SK-N-SH (cell line): Measurements from ENCODE around the gene SH3PXD2B. TPM values are rescaled to one million over a fixed set of nuclear protein-coding genes. Genes with fewer than 3 reads are reported as not detected.

Experiments used
- CTCF ChIA-PET: fragments of 300-600, 350-600 bp; formaldehyde crosslinking; extraction: SDS; loops from one replicate; lab custom pipeline; 2021; lab: Yijun Ruan, JAX
- POLR2A ChIA-PET: fragments of 350-600 bp; sonication (Branson Sonifier 250); formaldehyde crosslinking; extraction: SDS; loops from one replicate; lab custom pipeline; 2020; ENCODE audit warnings: antibody characterized with exemption, inconsistent platforms; lab: Yijun Ruan, JAX
- DNase-seq: peaks from one replicate; pipeline ENCODE4 v3.0.0; 2012
- H2AFZ ChIP-seq: fragments of 200-600 bp; sonication (generic); 2 replicates; pipeline ENCODE4 v1.8.1; 2016; ENCODE audit warnings: antibody characterized with exemption, mild to moderate bottlenecking, low read depth
- H3F3A ChIP-seq: fragments of 200-600 bp; sonication (generic); replicated peaks from 2 replicates; pipeline ENCODE3; 2016; ENCODE audit warnings: antibody characterized with exemption, mild to moderate bottlenecking; ENCODE audit not compliant: insufficient read depth
- H3K27ac ChIP-seq, 2 experiments: fragments of 200-500 bp in 1 of 2; fragments of 200-600 bp in 1 of 2; sonication (Bioruptor generic) in 1 of 2; sonication (generic), shearing (Covaris generic) in 1 of 2; 2 replicates each; pipeline versions ENCODE4 v1.5.1 to v1.6.1; 2014 to 2016; ENCODE audit warnings: low read depth in 2 of 2, inconsistent platforms in 1 of 2, low read length in 1 of 2, mild to moderate bottlenecking in 1 of 2, mixed read lengths in 1 of 2
- H3K27me3 ChIP-seq: fragments of 200-600 bp; sonication (generic), shearing (Covaris generic); 2 replicates; pipeline ENCODE4 v1.6.1; 2016; ENCODE audit warnings: mixed run types; ENCODE audit not compliant: insufficient read depth
- H3K36me3 ChIP-seq, 2 experiments: fragments of 200-500 bp in 1 of 2; fragments of 200-600 bp in 1 of 2; sonication (Bioruptor generic) in 1 of 2; sonication (generic) in 1 of 2; replicated peaks in 1 of 2; 2 replicates each; pipeline versions ENCODE3 to v1.5.1; 2014 to 2016; ENCODE audit warnings: low read length in 1 of 2, mild to moderate bottlenecking in 1 of 2; ENCODE audit not compliant: insufficient read depth in 2 of 2, control insufficient read depth in 1 of 2
- H3K4me1 ChIP-seq, 2 experiments: fragments of 200-500 bp in 1 of 2; fragments of 200-600 bp in 1 of 2; sonication (Bioruptor generic) in 1 of 2; sonication (generic), shearing (Covaris generic) in 1 of 2; 2 replicates each; pipeline versions ENCODE4 v1.5.1 to v1.6.1; 2014 to 2016; ENCODE audit warnings: low read depth in 1 of 2, low read length in 1 of 2, mixed run types in 1 of 2; ENCODE audit not compliant: insufficient read depth in 2 of 2, control insufficient read depth in 1 of 2
- H3K4me2 ChIP-seq: fragments of 200-600 bp; sonication (generic), shearing (Covaris generic); 2 replicates; pipeline ENCODE4 v1.6.1; 2017; ENCODE audit warnings: mixed run types
- H3K4me3 ChIP-seq, 2 experiments: fragments of 200-500 bp in 1 of 2; fragments of 200-600 bp in 1 of 2; sonication (Bioruptor generic) in 1 of 2; sonication (generic), shearing (Covaris generic) in 1 of 2; 2 replicates each; pipeline versions ENCODE4 v1.5.1 to v1.8.1; 2014 to 2016; ENCODE audit warnings: low read depth in 2 of 2, inconsistent platforms in 1 of 2, low read length in 1 of 2, mild to moderate bottlenecking in 1 of 2, mixed read lengths in 1 of 2, moderate library complexity in 1 of 2
- H3K79me2 ChIP-seq: fragments of 200-600 bp; sonication (generic); 2 replicates; pipeline ENCODE4 v1.8.1; 2017; ENCODE audit warnings: mild to moderate bottlenecking; ENCODE audit not compliant: insufficient read depth
- H3K9ac ChIP-seq: fragments of 200-600 bp; sonication (generic); 2 replicates; pipeline ENCODE4 v1.6.1; 2017; ENCODE audit warnings: mixed run types
- H3K9me2 ChIP-seq: fragments of 200-600 bp; sonication (generic); 2 replicates; pipeline ENCODE4 v1.6.1; 2017; ENCODE audit warnings: mixed run types
- H3K9me3 ChIP-seq: fragments of 200-600 bp; sonication (generic); 2 replicates; pipeline ENCODE4 v1.6.1; 2017; ENCODE audit warnings: mixed run types, mild to moderate bottlenecking, moderate library complexity
- H4K20me1 ChIP-seq: fragments of 200-600 bp; sonication (generic); 2 replicates; pipeline ENCODE4 v1.6.1; 2017; ENCODE audit warnings: mild to moderate bottlenecking, mixed run types; ENCODE audit not compliant: insufficient read depth
- CHD2 ChIP-seq: fragments of 150-350 bp; IDR thresholded peaks from 2 replicates; pipeline ENCODE4 v1.6.1; 2018; ENCODE audit warnings: low read length; ENCODE audit not compliant: partially characterized antibody
- ELF1 ChIP-seq: IDR thresholded peaks from 2 replicates; pipeline ENCODE4 v1.4.0; 2012
- EP300 ChIP-seq, 2 experiments: IDR thresholded peaks; 2 replicates each; pipeline versions ENCODE4 v1.4.0 to v1.6.1; 2012; ENCODE audit warnings: borderline replicate concordance in 1 of 2, low read depth in 1 of 2, low read length in 1 of 2
- FOSL2 ChIP-seq: IDR thresholded peaks from 2 replicates; pipeline ENCODE4 v1.4.0; 2012; ENCODE audit warnings: low read depth, mild to moderate bottlenecking, moderate library complexity, borderline replicate concordance
- FOXM1 ChIP-seq: IDR thresholded peaks from 2 replicates; pipeline ENCODE4 v1.4.0; 2012; ENCODE audit warnings: low read depth, mild to moderate bottlenecking
- GABPA ChIP-seq: IDR thresholded peaks from 2 replicates; pipeline ENCODE4 v1.4.0; 2012; ENCODE audit warnings: low read depth, mild to moderate bottlenecking
- MXI1 ChIP-seq: IDR thresholded peaks from 2 replicates; pipeline ENCODE4 v1.6.1; 2012; ENCODE audit warnings: mild to moderate bottlenecking, low read depth, low read length, improper control_type of control experiment
- NRF1 ChIP-seq: IDR thresholded peaks from 2 replicates; pipeline ENCODE4 v1.6.1; 2012; ENCODE audit warnings: low read depth, mild to moderate bottlenecking, low read length
- RAD21 ChIP-seq: IDR thresholded peaks from 2 replicates; pipeline ENCODE4 v1.6.1; 2012; ENCODE audit warnings: mild to moderate bottlenecking, low read length
- RFX5 ChIP-seq: IDR thresholded peaks from 2 replicates; pipeline ENCODE4 v1.6.1; 2012; ENCODE audit warnings: mild to moderate bottlenecking, improper control_type of control experiment, low read length
- TAF1 ChIP-seq: IDR thresholded peaks from 2 replicates; pipeline ENCODE4 v1.6.1; 2012; ENCODE audit warnings: low read depth, mild to moderate bottlenecking, low read length, moderate library complexity, borderline replicate concordance
- TEAD4 ChIP-seq: IDR thresholded peaks from 2 replicates; pipeline ENCODE4 v1.4.0; 2012; ENCODE audit warnings: mild to moderate bottlenecking, borderline replicate concordance; ENCODE audit not compliant: insufficient read depth
- USF1 ChIP-seq: IDR thresholded peaks from 2 replicates; pipeline ENCODE4 v1.4.0; 2012; ENCODE audit warnings: low read depth, borderline replicate concordance
- USF2 ChIP-seq: fragments of 150-350 bp; IDR thresholded peaks from 2 replicates; pipeline ENCODE4 v1.6.1; 2017; ENCODE audit warnings: antibody characterized with exemption, low read length, low read depth, borderline replicate concordance
- YY1 ChIP-seq: IDR thresholded peaks from 2 replicates; pipeline ENCODE4 v1.4.0; 2012; ENCODE audit warnings: low read depth, mild to moderate bottlenecking
- WGBS: methylation state at CpG from one replicate; pipeline ENCODE4 v1.1.6; 2017; ENCODE audit warnings: low lambda C conversion rate; 5-methylcytosine and 5-hydroxymethylcytosine counted together
- polyA plus RNA-seq, 3 experiments: library from polyadenylated mRNA; depleted of rRNA; stranded (reverse); fragments of >200 nt; gene quantifications; 2 replicates each; pipeline ENCODE4 v1.2.3, GENCODE V29; 2012
- TF ChIP-seq, protein P1 (sequence below): IDR thresholded peaks from 2 replicates; pipeline ENCODE4 v1.4.0; 2012; ENCODE audit warnings: low read depth, borderline replicate concordance
- TF ChIP-seq, protein P2 (sequence below): fragments of 200-600 bp; sonication (generic); IDR thresholded peaks from 2 replicates; pipeline ENCODE4 v1.6.1; 2017; ENCODE audit warnings: antibody characterized with exemption, mild to moderate bottlenecking, moderate library complexity
- TF ChIP-seq, protein P3 (sequence below): fragments of 150-350 bp; IDR thresholded peaks from 2 replicates; pipeline ENCODE4 v1.6.1; 2016; ENCODE audit warnings: mild to moderate bottlenecking, low read depth, low read length

The SH3PXD2B gene
- polyA plus RNA-seq, 1 of the 3 experiments (the other 2 are of a cell fraction), result 15.0 TPM

GRCh38 chr5:172280317-172280716 is 174.0 kb downstream of the SH3PXD2B start (continued):
- TF ChIP-seq EP300 (IDR thresholded peaks at IDR 0.05; ENCODE audit: borderline replicate concordance in 1 of 2, low read depth in 1 of 2, low read length in 1 of 2), result no peak
- TF ChIP-seq, protein P1, sequence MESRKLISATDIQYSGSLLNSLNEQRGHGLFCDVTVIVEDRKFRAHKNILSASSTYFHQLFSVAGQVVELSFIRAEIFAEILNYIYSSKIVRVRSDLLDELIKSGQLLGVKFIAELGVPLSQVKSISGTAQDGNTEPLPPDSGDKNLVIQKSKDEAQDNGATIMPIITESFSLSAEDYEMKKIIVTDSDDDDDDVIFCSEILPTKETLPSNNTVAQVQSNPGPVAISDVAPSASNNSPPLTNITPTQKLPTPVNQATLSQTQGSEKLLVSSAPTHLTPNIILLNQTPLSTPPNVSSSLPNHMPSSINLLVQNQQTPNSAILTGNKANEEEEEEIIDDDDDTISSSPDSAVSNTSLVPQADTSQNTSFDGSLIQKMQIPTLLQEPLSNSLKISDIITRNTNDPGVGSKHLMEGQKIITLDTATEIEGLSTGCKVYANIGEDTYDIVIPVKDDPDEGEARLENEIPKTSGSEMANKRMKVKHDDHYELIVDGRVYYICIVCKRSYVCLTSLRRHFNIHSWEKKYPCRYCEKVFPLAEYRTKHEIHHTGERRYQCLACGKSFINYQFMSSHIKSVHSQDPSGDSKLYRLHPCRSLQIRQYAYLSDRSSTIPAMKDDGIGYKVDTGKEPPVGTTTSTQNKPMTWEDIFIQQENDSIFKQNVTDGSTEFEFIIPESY, result no peak
- no peak for TF ChIP-seq TAF1
- TF ChIP-seq NRF1, result no peak
- TF ChIP-seq, all 33 proteins: peak for 0

DNA sequence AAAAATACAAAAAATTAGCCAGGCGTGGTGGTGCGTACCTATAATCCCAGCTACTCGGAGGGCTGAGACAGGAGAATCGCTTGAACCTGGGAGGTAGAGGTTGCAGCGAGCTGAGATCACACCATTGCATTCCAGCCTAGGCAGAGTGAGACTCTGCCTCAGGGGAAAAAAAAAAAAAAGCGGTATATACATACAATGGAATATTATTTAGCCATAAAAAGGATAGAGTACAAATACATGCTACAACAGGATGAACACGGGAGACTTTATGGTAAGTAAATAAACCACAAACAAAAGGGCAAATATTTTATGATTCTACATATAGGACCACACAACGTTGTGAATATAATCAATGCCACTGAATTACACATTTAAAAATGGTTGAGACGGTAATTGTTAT is 176.0 kb downstream of the SH3PXD2B start:
- DNase-seq, result no peak
- no peak overlapping the region for H3K9ac ChIP-seq
- CTCF ChIA-PET, result no interaction called here
- H3K9me2 ChIP-seq, result no peaks in the 10 kb centered on the region
- H3K4me1 ChIP-seq, result peaks cover 5 to 8% of the 10 kb centered on the region in 2 experiments; a peak in 3 of 4 replicates
- H3K27ac ChIP-seq, result no peak overlapping the region
- peaks cover 5% of the 10 kb centered on the region for H3F3A ChIP-seq
- peaks cover 90% of the 10 kb centered on the region for H4K20me1 ChIP-seq
- H3K4me3 ChIP-seq, result no peak overlapping the region
- TF ChIP-seq FOSL2, result no peak
- no peak for TF ChIP-seq RFX5
- TF ChIP-seq CHD2, result no peak
- TF ChIP-seq USF1, result no peak
- TF ChIP-seq YY1, result no peak
- TF ChIP-seq, protein P1, result no peak
- TF ChIP-seq, protein P2, sequence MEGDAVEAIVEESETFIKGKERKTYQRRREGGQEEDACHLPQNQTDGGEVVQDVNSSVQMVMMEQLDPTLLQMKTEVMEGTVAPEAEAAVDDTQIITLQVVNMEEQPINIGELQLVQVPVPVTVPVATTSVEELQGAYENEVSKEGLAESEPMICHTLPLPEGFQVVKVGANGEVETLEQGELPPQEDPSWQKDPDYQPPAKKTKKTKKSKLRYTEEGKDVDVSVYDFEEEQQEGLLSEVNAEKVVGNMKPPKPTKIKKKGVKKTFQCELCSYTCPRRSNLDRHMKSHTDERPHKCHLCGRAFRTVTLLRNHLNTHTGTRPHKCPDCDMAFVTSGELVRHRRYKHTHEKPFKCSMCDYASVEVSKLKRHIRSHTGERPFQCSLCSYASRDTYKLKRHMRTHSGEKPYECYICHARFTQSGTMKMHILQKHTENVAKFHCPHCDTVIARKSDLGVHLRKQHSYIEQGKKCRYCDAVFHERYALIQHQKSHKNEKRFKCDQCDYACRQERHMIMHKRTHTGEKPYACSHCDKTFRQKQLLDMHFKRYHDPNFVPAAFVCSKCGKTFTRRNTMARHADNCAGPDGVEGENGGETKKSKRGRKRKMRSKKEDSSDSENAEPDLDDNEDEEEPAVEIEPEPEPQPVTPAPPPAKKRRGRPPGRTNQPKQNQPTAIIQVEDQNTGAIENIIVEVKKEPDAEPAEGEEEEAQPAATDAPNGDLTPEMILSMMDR, result no peak
- no peak for TF ChIP-seq GABPA
- TF ChIP-seq, protein P3, sequence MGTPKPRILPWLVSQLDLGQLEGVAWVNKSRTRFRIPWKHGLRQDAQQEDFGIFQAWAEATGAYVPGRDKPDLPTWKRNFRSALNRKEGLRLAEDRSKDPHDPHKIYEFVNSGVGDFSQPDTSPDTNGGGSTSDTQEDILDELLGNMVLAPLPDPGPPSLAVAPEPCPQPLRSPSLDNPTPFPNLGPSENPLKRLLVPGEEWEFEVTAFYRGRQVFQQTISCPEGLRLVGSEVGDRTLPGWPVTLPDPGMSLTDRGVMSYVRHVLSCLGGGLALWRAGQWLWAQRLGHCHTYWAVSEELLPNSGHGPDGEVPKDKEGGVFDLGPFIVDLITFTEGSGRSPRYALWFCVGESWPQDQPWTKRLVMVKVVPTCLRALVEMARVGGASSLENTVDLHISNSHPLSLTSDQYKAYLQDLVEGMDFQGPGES, result no peak
- no peak for TF ChIP-seq ELF1
- no peak for TF ChIP-seq USF2
- TF ChIP-seq RAD21, result no peak
- no peak for TF ChIP-seq MXI1
- TF ChIP-seq FOXM1, result no peak
- no peak for TF ChIP-seq TEAD4
- TF ChIP-seq, all 33 proteins: peak for 0
- no peak overlapping the region for H2AFZ ChIP-seq
- H3K79me2 ChIP-seq, result peaks cover 100% of the 10 kb centered on the region
- H3K27me3 ChIP-seq, result no peaks in the 10 kb centered on the region
- 97% methylated on average over 9 of the region's 9 CpGs for WGBS
- POLR2A ChIA-PET, result interaction anchor here (0.6 kb wide), 1 partner anchor 8 kb away, joined by 3 read pairs; no protein-coding TSS in a partner anchor
- H3K36me3 ChIP-seq, result peaks cover 0 to 13% of the 10 kb centered on the region in 2 experiments
- no peaks in the 10 kb centered on the region for H3K9me3 ChIP-seq
- no peak overlapping the region for H3K4me2 ChIP-seq
